ENCODE results near the gene MVD. TPM values are rescaled to one million over a fixed set of nuclear protein-coding genes. Genes with fewer than 3 reads are reported as not detected.
A peak's percentile ranks its signal among the peaks of the same experiment; 100 is the strongest.

The MVD gene
- total and polyA plus RNA-seq, 3 experiments from 2014 or later: 25.6 to 59.7 (median 58.0) TPM

DNA sequence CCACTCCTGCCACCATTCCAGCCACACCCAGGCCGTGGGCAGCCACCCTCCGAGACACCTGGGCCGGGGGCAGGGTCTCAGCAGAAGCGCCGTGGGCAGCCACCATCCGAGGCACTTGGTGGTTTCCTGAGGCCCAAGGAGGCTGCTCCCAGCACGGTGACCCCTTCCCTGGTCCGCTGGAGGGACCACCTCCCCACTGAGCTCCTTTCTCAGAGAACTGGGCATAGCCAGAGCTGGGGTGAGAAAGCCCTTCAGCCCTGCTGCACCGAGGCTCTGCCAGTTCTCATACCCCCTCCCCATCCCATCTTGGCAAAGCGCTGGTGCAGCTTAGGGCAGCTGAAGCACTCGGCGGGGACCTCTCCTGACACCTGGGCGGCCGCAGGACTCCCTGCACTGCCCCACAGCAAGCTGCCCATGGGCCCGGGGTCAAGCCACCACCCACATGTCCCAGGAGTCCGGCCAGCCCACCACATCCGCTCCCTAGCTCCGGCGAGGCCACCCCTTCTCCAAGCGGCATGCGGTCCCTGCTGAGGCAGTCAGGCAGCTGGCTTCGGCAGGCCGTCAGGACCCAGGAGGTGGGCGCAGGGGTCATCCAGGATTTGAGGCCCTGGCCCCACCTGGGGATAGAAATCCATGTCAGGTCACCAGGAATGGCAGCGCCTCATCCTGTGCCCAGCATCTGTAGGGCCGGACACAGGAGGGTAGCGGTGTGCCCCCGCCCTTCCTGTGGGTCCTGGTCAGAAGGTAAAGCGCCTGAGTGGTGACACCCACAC is 10.7 kb downstream of the MVD start:
- Histone ChIP-seq H3K27me3 (ENCODE audit: insufficient read depth, low read length, poor library complexity, severe bottlenecking) (no peaks in the 10 kb centered on the region), H3K9me3 (ENCODE audit: low read length) (no peaks in the 10 kb centered on the region), H3K4me3 (ENCODE audit: low read length) (no peak overlapping the region), H3K4me1 (ENCODE audit: insufficient read depth, low read length) (peaks cover 24% of the 10 kb centered on the region), H3K36me3 (ENCODE audit: insufficient read depth, low read length) (peaks cover 5% of the 10 kb centered on the region), H3K27ac (ENCODE audit: low read depth, low read length) (peak overlapping the region; percentile 95)
- no peaks in the 10 kb centered on the region for H3K9me3 Mint-ChIP-seq
- peaks cover 0 to 45% (median 0%) of the 10 kb centered on the region in 3 donors for H3K36me3 Mint-ChIP-seq
- no peak for DNase-seq
- H3K27ac Mint-ChIP-seq: peak overlapping the region in 5 of 8 donors; percentile 70 to 100 (median 84)
- peak overlapping the region in 4 of 7 donors; percentile 15 to 66 (median 48) for H3K4me3 Mint-ChIP-seq
- POLR2A ChIA-PET: interaction anchor here (1.4 to 3.3 kb wide), 2 partner anchors 11 to 49 kb away, joined by 6 to 9 read pairs; no protein-coding TSS in a partner anchor
- H3K27me3 Mint-ChIP-seq: peaks cover 0 to 2% of the 10 kb centered on the region in 2 donors
- CTCF ChIA-PET: interaction anchor here (1.3 kb wide), 1 partner anchor 10 kb away, joined by 5 read pairs; the partner anchor contains the start of gene MVD
- peaks cover 13 to 34% (median 13%) of the 10 kb centered on the region in 3 donors for H3K4me1 Mint-ChIP-seq

DNA sequence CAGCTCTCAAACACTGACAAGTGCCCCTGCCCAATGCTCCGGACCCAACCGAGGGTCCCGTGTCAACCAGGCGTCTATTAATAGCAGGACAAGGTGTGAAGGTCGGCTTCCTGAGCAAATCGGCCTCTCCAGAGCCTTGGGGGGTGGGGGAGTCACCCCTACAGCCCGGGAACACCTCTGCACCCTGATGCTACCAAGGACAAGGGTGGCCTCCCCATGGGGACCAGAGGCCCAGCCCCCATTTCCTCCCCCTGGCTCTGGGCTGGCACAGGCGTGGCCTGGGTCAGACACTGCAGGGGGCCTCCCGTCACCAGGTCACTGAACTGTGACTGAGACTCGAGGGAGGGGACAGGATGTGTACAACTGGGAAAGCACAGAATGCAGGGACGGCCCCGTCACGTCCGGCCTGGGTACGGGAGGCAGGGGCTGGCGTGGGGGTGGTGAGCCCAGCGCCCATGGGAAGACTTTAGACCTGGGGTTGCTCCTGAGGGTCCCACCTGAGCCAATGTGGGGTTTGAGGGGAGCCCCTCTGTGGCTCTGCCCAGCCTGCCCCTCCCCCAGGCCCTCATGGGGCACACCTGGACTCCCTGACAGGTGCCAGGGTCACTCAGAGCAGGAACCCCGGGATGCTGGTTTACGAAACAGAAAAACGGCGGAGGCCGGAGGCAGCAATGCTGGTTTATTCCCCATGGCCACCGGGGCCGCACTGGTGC is 11.5 kb downstream of the MVD start:
- Histone ChIP-seq H3K9me3 (ENCODE audit: low read length) (no peaks in the 10 kb centered on the region), H3K36me3 (ENCODE audit: insufficient read depth, low read length) (peaks cover 5% of the 10 kb centered on the region), H3K27ac (ENCODE audit: low read depth, low read length) (peak overlapping the region; percentile 95), H3K4me3 (ENCODE audit: low read length) (peak overlapping the region; percentile 96), H3K4me1 (ENCODE audit: insufficient read depth, low read length) (peaks cover 24% of the 10 kb centered on the region), H3K27me3 (ENCODE audit: insufficient read depth, low read length, poor library complexity, severe bottlenecking) (no peaks in the 10 kb centered on the region)
- Mint-ChIP-seq H3K27me3 (peaks cover 0 to 2% of the 10 kb centered on the region in 2 donors), H3K9me3 (no peaks in the 10 kb centered on the region), H3K36me3 (peaks cover 0 to 45% (median 0%) of the 10 kb centered on the region in 3 donors), H3K27ac (peak overlapping the region; percentile 80 to 100 (median 95)), H3K4me1 (peaks cover 13 to 36% (median 13%) of the 10 kb centered on the region in 3 donors), H3K4me3 (peak overlapping the region; percentile 88 to 98 (median 92))
- POLR2A ChIA-PET: interaction anchor here (0.5 to 3.3 kb wide), 3 partner anchors 10 to 50 kb away, joined by 3 to 9 read pairs (median 6); no protein-coding TSS in a partner anchor
- CTCF ChIA-PET: interaction anchor here (1.3 kb wide), 1 partner anchor 11 kb away, joined by 5 read pairs; the partner anchor contains the start of gene MVD
- peak; percentile 59 to 87 (median 82) for DNase-seq

DNA sequence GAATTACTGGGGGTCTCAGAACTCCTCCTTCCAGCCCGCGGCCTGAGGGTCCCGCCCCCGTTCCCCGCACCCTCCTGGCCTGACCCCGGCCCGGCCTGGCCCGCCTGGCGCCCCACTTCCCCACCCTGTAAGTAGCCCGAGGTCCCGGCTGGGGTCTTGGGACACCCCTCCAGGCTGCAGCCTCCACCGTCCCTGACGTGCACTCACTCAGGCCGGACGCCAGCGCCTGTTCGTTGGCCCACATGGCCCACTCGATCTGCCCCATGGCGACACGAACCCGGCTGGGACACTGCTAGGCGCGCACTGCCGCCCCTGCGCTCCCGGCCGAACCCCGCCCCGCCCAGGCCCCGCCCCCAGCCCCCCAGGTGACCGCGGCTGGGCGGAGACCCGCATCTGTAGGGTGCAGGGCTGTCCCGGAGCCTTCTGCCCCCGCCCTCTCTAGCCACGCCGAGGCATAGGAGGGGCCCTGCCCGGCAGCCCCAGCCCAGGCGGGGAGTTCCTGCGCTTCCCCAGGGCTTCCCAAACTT is 12.1 kb downstream of the MVD start, which contains the start of gene CYBA:
TSS of gene CYBA (minus strand) at position 305 of the 527 bp plus-strand sequence. CDS start at position 265, 40 bp downstream.
- ChIA-PET POLR2A (interaction anchor here (0.5 to 3.3 kb wide), 4 partner anchors 9 to 51 kb away, joined by 3 to 9 read pairs (median 5); no protein-coding TSS in a partner anchor), CTCF (interaction anchor here (1.9 kb wide), 1 partner anchor 87 kb away, joined by 5 read pairs; no protein-coding TSS in a partner anchor)
- H3K9me3 ChIP-seq (ENCODE audit: low read length): no peaks in the 10 kb centered on the region
- peak within 1 kb of the TSS; percentile 80 to 100 (median 95) for H3K27ac Mint-ChIP-seq
- H3K4me1 Mint-ChIP-seq: peaks cover 13 to 39% (median 13%) of the 10 kb centered on the region in 3 donors
- H3K27ac ChIP-seq (ENCODE audit: low read depth, low read length): peak within 1 kb of the TSS; percentile 95
- H3K27me3 Mint-ChIP-seq: peaks cover 0 to 2% of the 10 kb centered on the region in 2 donors
- H3K4me1 ChIP-seq (ENCODE audit: insufficient read depth, low read length): peaks cover 24% of the 10 kb centered on the region
- no peaks in the 10 kb centered on the region for H3K27me3 ChIP-seq (ENCODE audit: insufficient read depth, low read length, poor library complexity, severe bottlenecking)
- peak; percentile 76 to 90 (median 83) for DNase-seq
- peaks cover 0 to 48% (median 0%) of the 10 kb centered on the region in 3 donors for H3K36me3 Mint-ChIP-seq
- H3K9me3 Mint-ChIP-seq: no peaks in the 10 kb centered on the region
- peak within 1 kb of the TSS; percentile 90 to 98 (median 95) for H3K4me3 Mint-ChIP-seq
- H3K36me3 ChIP-seq (ENCODE audit: insufficient read depth, low read length): peaks cover 5% of the 10 kb centered on the region
- H3K4me3 ChIP-seq (ENCODE audit: low read length): peak within 1 kb of the TSS; percentile 96

DNA sequence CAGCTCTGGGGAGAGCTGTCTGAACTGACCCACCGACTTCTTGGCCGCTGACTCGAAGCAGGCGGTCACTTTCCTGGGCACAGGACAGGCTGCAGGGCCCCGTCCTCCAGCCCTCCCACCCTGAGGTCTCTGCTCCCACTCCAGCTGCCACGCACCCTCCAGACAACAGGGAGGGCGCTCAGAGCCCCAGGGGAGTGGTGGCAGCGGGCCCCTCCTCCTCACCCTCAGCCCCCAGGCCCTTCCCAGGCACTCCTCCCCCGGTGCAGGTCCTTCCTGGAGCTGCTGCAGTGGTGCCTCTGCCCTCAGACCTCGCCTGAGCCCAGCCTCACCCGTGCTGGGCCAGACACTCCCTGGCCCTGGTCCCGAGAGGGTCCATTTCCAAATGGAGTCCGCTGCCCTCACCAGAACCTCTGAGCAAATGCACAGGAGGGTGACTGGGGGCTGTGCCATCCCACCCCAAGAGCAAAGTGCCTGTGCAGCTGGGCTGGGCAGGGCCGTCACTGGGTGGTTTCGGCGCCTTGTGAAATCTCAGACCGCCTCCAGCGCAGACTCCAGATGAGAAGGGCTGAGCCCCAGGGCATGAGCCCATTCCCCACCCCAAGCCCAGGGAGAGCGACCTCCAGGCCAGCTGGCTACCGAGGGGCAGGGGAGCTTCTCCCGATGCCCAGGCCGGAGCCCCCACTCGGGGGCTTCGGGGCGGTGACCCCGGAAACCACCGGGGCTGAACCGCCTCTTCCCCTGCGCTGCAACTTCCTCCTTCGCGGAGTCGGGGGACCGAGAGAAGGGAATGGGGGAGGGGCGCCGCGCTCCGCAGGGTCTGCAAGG is 12.8 kb downstream of the MVD start:
- H3K4me1 Mint-ChIP-seq: peaks cover 14 to 43% (median 16%) of the 10 kb centered on the region in 3 donors
- peak overlapping the region; percentile 90 to 98 (median 95) for H3K4me3 Mint-ChIP-seq
- no peaks in the 10 kb centered on the region for H3K9me3 Mint-ChIP-seq
- Histone ChIP-seq H3K36me3 (ENCODE audit: insufficient read depth, low read length) (peaks cover 5% of the 10 kb centered on the region), H3K4me1 (ENCODE audit: insufficient read depth, low read length) (peaks cover 24% of the 10 kb centered on the region), H3K27me3 (ENCODE audit: insufficient read depth, low read length, poor library complexity, severe bottlenecking) (no peaks in the 10 kb centered on the region), H3K9me3 (ENCODE audit: low read length) (no peaks in the 10 kb centered on the region), H3K27ac (ENCODE audit: low read depth, low read length) (peak overlapping the region; percentile 95), H3K4me3 (ENCODE audit: low read length) (peak overlapping the region; percentile 96)
- peaks cover 0 to 53% (median 0%) of the 10 kb centered on the region in 3 donors for H3K36me3 Mint-ChIP-seq
- H3K27me3 Mint-ChIP-seq: peaks cover 0 to 2% of the 10 kb centered on the region in 2 donors
- POLR2A ChIA-PET: interaction anchor here (0.8 to 3.3 kb wide), 5 partner anchors 10 to 162 kb away, joined by 3 to 9 read pairs (median 3); partner anchors contain the start of gene APRT
- H3K27ac Mint-ChIP-seq: peak overlapping the region; percentile 67 to 98 (median 94)
- CTCF ChIA-PET: interaction anchor here (0.8 to 1.9 kb wide), 3 partner anchors 30 to 87 kb away, joined by 3 to 6 read pairs (median 5); no protein-coding TSS in a partner anchor
- peak in 4 of 5 donors; percentile 30 to 71 (median 54) for DNase-seq

DNA sequence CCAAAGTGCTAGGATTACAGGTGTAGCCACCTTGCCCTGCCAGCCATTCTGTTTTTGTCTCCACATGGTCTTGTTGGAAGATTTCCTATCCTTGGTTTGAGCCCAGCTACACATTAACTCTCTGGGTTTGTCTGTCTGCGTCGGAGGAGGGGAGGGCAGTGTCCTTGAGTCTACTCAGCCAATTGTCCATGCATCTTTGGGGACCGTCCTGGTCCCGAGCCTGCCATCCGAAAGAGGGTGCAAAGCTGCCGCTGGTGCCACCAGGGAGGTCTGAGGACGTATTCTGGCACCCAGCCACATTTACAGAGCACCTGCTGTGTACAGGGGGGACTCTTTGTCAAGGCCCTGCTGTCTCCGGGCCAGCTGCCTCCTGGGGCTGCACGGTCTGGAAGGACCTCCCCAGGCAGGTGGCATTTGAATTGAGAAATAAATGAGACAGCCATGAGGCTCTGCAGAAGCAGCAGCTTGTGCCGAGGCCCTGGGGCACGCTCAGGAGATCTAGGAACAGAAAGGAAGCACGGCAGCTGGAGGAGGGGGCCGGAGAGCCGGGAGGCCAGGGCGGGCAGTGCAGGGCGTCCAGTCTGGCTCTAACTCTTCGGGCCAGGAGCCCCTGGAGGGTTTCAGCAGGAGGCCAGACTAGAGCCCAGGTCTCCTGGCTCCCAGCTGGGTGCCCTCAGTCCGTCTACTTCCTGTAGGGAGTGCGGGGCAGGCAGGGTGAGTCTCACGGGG is 13.5 kb downstream of the MVD start:
- Mint-ChIP-seq H3K27me3 (peaks cover 0 to 2% of the 10 kb centered on the region in 2 donors), H3K27ac (peak overlapping the region; percentile 25 to 98 (median 87)), H3K9me3 (no peaks in the 10 kb centered on the region), H3K36me3 (peaks cover 0 to 53% (median 0%) of the 10 kb centered on the region in 3 donors), H3K4me3 (peak overlapping the region; percentile 90 to 98 (median 95)), H3K4me1 (peaks cover 18 to 48% (median 21%) of the 10 kb centered on the region in 3 donors)
- H3K4me1 ChIP-seq (ENCODE audit: insufficient read depth, low read length): peaks cover 24% of the 10 kb centered on the region
- peak overlapping the region; percentile 95 for H3K27ac ChIP-seq (ENCODE audit: low read depth, low read length)
- H3K27me3 ChIP-seq (ENCODE audit: insufficient read depth, low read length, poor library complexity, severe bottlenecking): no peaks in the 10 kb centered on the region
- ChIA-PET POLR2A (interaction anchor here (0.6 to 3.3 kb wide), 10 partner anchors 9 to 162 kb away, joined by 3 to 9 read pairs (median 3); partner anchors contain the start of gene APRT), CTCF (interaction anchor here (0.8 to 1.9 kb wide), 4 partner anchors 29 to 88 kb away, joined by 3 to 6 read pairs (median 4); no protein-coding TSS in a partner anchor)
- peaks cover 5% of the 10 kb centered on the region for H3K36me3 ChIP-seq (ENCODE audit: insufficient read depth, low read length)
- no peak for DNase-seq
- H3K4me3 ChIP-seq (ENCODE audit: low read length): peak overlapping the region; percentile 96
- H3K9me3 ChIP-seq (ENCODE audit: low read length): no peaks in the 10 kb centered on the region

DNA sequence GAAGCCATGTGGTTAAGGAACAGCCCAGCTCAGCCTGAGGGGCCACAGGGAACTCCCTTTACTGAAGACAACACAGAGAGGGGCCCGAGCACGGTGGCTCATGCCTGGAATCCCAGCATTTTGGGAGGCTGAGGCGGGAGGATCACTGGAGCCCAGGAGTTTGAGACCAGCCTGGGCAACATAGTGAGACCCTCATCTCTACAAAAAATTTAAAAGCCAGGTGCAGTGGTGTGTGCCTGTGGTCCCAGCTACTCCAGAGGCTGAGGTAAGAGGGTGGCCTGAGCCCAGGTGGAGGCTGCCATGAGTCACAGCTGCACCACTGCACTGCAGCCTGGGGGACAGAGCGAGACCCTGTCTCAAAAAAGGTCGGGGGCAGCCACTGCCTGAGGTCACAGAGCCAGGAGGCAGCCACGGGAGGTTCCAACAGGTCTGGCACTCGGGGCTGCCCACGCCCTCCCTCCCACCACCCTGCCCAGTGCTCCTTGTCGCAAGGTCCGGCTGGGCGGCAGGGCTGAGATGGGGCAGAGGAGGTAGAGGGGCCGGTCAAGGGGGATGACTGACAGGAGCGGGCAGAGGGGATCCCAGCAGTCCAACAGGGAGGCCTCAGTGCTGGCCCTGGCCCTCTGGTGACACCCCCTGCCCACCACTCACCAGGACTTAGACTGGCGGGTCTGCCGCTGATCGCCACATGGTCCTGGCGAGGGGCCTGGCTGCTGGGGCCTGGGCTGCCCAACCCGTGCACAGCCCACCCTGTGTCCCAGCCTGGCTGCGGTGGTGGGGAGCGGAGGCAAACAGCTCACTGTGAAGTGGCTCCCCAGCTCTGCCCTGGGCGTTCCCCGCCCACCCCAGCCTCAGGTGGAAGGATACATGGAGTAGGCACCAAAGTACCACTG is 15.5 kb downstream of the MVD start:
- Mint-ChIP-seq H3K36me3 (peaks cover 0 to 56% (median 4%) of the 10 kb centered on the region in 3 donors), H3K4me1 (peaks cover 20 to 53% (median 26%) of the 10 kb centered on the region in 3 donors), H3K27me3 (peaks cover 0 to 2% of the 10 kb centered on the region in 2 donors), H3K9me3 (no peaks in the 10 kb centered on the region), H3K27ac (peak overlapping the region in 4 of 8 donors; percentile 33 to 92 (median 56)), H3K4me3 (peak overlapping the region in 4 of 7 donors; percentile 8 to 73 (median 40))
- ChIA-PET CTCF (interaction anchor here (2.7 kb wide), 1 partner anchor 15 kb away, joined by 5 read pairs; no protein-coding TSS in a partner anchor), POLR2A (no interaction called here)
- peaks cover 5% of the 10 kb centered on the region for H3K36me3 ChIP-seq (ENCODE audit: insufficient read depth, low read length)
- no peaks in the 10 kb centered on the region for H3K27me3 ChIP-seq (ENCODE audit: insufficient read depth, low read length, poor library complexity, severe bottlenecking)
- DNase-seq: peak in 1 of 5 donors; percentile 38
- H3K9me3 ChIP-seq (ENCODE audit: low read length): no peaks in the 10 kb centered on the region
- no peak overlapping the region for H3K4me3 ChIP-seq (ENCODE audit: low read length)
- H3K27ac ChIP-seq (ENCODE audit: low read depth, low read length): no peak overlapping the region
- peaks cover 24% of the 10 kb centered on the region for H3K4me1 ChIP-seq (ENCODE audit: insufficient read depth, low read length)
